Neural progenitor cell (in vitro differentiated cells): ENCODE data around the gene GRID1. TPM values are rescaled to one million over a fixed set of nuclear protein-coding genes. Genes with fewer than 3 reads are reported as not detected.

Experiments
- DNase-seq: peaks from one replicate; pipeline ENCODE4 v3.0.0-alpha.2; 2016; ENCODE audit warnings: low spot score
- H2AFZ ChIP-seq: fragments of 200-600 bp; sonication (generic); replicated peaks from 2 replicates; pipeline ENCODE4 v1.6.1; 2016; ENCODE audit warnings: antibody characterized with exemption
- H3F3A ChIP-seq: fragments of 200-600 bp; sonication (generic); 2 replicates; pipeline ENCODE4 v1.6.1; 2016; ENCODE audit warnings: antibody characterized with exemption, low read depth
- H3K27ac ChIP-seq: fragments of 200-600 bp; sonication (generic); 2 replicates; pipeline ENCODE4 v1.5.1; 2016; ENCODE audit warnings: mild to moderate bottlenecking
- H3K27me3 ChIP-seq: fragments of 200-600 bp; sonication (generic); 2 replicates; pipeline ENCODE4 v1.6.1; 2016; ENCODE audit warnings: mild to moderate bottlenecking, moderate library complexity
- H3K36me3 ChIP-seq: fragments of 200-600 bp; sonication (generic); 2 replicates; pipeline ENCODE4 v1.5.1; 2016
- H3K4me1 ChIP-seq: fragments of 200-600 bp; sonication (generic); 2 replicates; pipeline ENCODE4 v1.6.1; 2016; ENCODE audit warnings: mixed run types
- H3K4me2 ChIP-seq: fragments of 200-600 bp; sonication (generic); 2 replicates; pipeline ENCODE4 v1.6.1; 2016
- H3K4me3 ChIP-seq: fragments of 200-600 bp; sonication (generic); 2 replicates; pipeline ENCODE4 v1.5.1; 2016
- H3K79me2 ChIP-seq: fragments of 200-600 bp; sonication (generic); 2 replicates; pipeline ENCODE4 v1.6.1; 2016; ENCODE audit warnings: low read depth
- H3K9ac ChIP-seq: fragments of 200-600 bp; sonication (generic); 2 replicates; pipeline ENCODE4 v1.6.1; 2016
- H3K9me3 ChIP-seq: fragments of 200-600 bp; sonication (generic); 2 replicates; pipeline ENCODE4 v1.5.1; 2016; ENCODE audit warnings: low read depth
- H4K20me1 ChIP-seq: fragments of 200-600 bp; sonication (generic); 2 replicates; pipeline ENCODE4 v1.6.1; 2016; ENCODE audit warnings: low read depth
- H3K27ac Mint-ChIP-seq: 3 replicates; pipeline ENCODE4 v1.8.0; 2021; ENCODE audit warnings: mixed read lengths
- H3K27me3 Mint-ChIP-seq: 2 replicates; pipeline ENCODE4 v1.8.0; 2022; ENCODE audit warnings: low read depth, mild to moderate bottlenecking, inconsistent platforms, moderate library complexity, mixed read lengths; ENCODE audit not compliant: insufficient read depth
- H3K36me3 Mint-ChIP-seq: 3 replicates; pipeline ENCODE4 v1.8.0; 2021; ENCODE audit warnings: mixed read lengths
- H3K4me1 Mint-ChIP-seq: 3 replicates; pipeline ENCODE4 v1.8.0; 2021; ENCODE audit warnings: mixed read lengths
- H3K4me3 Mint-ChIP-seq: 3 replicates; pipeline ENCODE4 v1.8.0; 2021; ENCODE audit warnings: mild to moderate bottlenecking, moderate library complexity, mixed read lengths
- H3K9me3 Mint-ChIP-seq: 3 replicates; pipeline ENCODE4 v1.8.0; 2020; ENCODE audit warnings: mixed read lengths
- EZH2 ChIP-seq: fragments of 200-600 bp; sonication (generic); IDR thresholded peaks from 2 replicates; pipeline ENCODE4 v1.6.1; 2017; ENCODE audit warnings: antibody characterized with exemption, mild to moderate bottlenecking, moderate library complexity
- EZH2phosphoT487 ChIP-seq: fragments of 200-600 bp; sonication (generic); IDR thresholded peaks from 2 replicates; pipeline ENCODE4 v1.6.1; 2017; ENCODE audit warnings: antibody characterized with exemption
- total RNA-seq: library from RNA; depleted of rRNA; stranded (reverse); fragments of >200 nt; gene quantifications from 2 replicates; pipeline ENCODE4 v1.2.3, GENCODE V29; 2015; ENCODE audit warnings: low replicate concordance
- TF ChIP-seq, protein P1 (sequence below): fragments of 200-600 bp; sonication (generic); IDR thresholded peaks from 2 replicates; pipeline ENCODE4 v1.5.1; 2017; ENCODE audit warnings: antibody characterized with exemption, mild to moderate bottlenecking

Gene GRID1
- total RNA-seq, 1 donor from 2014 or later = not detected

DNA sequence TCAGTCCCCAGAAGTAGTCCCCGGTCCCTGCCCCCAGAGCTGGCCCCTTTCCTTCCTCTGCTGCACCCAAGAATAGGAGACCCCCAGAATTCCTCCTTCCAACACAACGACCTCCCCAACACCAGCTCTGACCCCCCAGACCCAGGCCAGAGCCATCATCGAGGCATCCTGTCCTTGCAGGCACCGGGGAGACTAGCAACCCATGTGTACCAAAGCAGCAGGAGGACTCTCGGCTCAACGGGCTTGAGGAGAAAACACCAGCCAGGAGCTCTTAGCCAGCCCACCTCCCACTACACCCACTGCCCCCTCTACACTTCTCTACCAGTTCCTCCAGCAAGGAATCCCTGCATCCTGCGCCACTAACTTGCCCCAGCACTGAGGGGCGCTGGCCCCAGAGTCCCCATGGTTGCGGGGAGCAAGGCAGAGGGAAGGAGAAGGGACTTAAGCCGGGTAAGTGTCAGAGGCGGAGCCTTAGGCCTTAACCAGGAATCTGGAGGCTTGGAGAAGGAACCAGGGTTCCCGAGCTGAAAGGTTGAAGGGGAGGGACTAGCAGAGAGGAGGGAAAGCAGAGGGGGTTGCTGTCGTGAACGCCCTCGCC lies 3.9 kb downstream of the GRID1 start:
- DNase-seq = no peak
- Mint-ChIP-seq H3K27ac (no peak overlapping the region), H3K9me3 (peaks cover 2% of the 10 kb centered on the region), H3K4me3 (peak overlapping the region; percentile 75), H3K36me3 (no peaks in the 10 kb centered on the region), H3K27me3 (peaks cover 32% of the 10 kb centered on the region), H3K4me1 (peaks cover 16% of the 10 kb centered on the region)
- no peak overlapping the region for H3K9ac ChIP-seq
- H3K27me3 ChIP-seq = peaks cover 86% of the 10 kb centered on the region
- TF ChIP-seq, protein P1, sequence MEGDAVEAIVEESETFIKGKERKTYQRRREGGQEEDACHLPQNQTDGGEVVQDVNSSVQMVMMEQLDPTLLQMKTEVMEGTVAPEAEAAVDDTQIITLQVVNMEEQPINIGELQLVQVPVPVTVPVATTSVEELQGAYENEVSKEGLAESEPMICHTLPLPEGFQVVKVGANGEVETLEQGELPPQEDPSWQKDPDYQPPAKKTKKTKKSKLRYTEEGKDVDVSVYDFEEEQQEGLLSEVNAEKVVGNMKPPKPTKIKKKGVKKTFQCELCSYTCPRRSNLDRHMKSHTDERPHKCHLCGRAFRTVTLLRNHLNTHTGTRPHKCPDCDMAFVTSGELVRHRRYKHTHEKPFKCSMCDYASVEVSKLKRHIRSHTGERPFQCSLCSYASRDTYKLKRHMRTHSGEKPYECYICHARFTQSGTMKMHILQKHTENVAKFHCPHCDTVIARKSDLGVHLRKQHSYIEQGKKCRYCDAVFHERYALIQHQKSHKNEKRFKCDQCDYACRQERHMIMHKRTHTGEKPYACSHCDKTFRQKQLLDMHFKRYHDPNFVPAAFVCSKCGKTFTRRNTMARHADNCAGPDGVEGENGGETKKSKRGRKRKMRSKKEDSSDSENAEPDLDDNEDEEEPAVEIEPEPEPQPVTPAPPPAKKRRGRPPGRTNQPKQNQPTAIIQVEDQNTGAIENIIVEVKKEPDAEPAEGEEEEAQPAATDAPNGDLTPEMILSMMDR = no peak
- TF ChIP-seq EZH2 (no peak), EZH2phosphoT487 (no peak)
- no peak overlapping the region for H3K27ac ChIP-seq
- no peaks in the 10 kb centered on the region for H3K79me2 ChIP-seq
- peak overlapping the region; percentile 48 for H3K4me3 ChIP-seq
- H3K4me2 ChIP-seq = peak overlapping the region; percentile 80
- H2AFZ ChIP-seq = no peak overlapping the region
- H3F3A ChIP-seq = peaks cover 7% of the 10 kb centered on the region
- peaks cover 6% of the 10 kb centered on the region for H3K4me1 ChIP-seq
- H4K20me1 ChIP-seq = peaks cover 42% of the 10 kb centered on the region
- H3K9me3 ChIP-seq = no peaks in the 10 kb centered on the region
- H3K36me3 ChIP-seq = no peaks in the 10 kb centered on the region

DNA sequence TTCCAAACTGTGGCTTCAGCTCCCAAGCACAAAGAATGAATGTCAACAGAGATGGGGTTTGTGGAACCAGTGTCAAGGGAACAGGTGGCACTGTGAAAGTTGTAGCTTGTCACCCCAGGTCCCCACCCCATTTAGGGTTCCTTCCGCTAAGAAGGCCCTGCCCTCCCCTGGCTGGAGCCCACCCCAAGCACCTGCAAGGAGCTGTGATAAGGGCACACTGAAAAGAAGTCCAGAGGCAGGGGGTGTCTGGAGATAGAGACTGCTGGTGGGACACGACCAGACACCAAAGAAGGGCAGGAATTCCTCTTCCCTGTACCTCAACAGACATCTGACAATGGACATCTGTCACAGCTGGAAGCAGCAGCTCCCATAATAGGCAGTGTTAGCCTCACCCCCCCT lies 4.5 kb downstream of the GRID1 start:
- Histone ChIP-seq H3K4me3 (no peak overlapping the region), H3K4me2 (no peak overlapping the region), H4K20me1 (peaks cover 38% of the 10 kb centered on the region), H3K79me2 (no peaks in the 10 kb centered on the region), H3K27me3 (peaks cover 80% of the 10 kb centered on the region), H3K4me1 (peaks cover 7% of the 10 kb centered on the region), H3K9ac (no peak overlapping the region), H2AFZ (no peak overlapping the region), H3K36me3 (no peaks in the 10 kb centered on the region), H3K27ac (no peak overlapping the region), H3F3A (peaks cover 7% of the 10 kb centered on the region), H3K9me3 (no peaks in the 10 kb centered on the region)
- Mint-ChIP-seq H3K27ac (no peak overlapping the region), H3K27me3 (peaks cover 31% of the 10 kb centered on the region), H3K4me1 (peaks cover 16% of the 10 kb centered on the region), H3K4me3 (no peak overlapping the region), H3K36me3 (no peaks in the 10 kb centered on the region), H3K9me3 (peaks cover 2% of the 10 kb centered on the region)
- TF ChIP-seq EZH2phosphoT487 (no peak), EZH2 (no peak)
- TF ChIP-seq, protein P1 = no peak
- DNase-seq = no peak

DNA sequence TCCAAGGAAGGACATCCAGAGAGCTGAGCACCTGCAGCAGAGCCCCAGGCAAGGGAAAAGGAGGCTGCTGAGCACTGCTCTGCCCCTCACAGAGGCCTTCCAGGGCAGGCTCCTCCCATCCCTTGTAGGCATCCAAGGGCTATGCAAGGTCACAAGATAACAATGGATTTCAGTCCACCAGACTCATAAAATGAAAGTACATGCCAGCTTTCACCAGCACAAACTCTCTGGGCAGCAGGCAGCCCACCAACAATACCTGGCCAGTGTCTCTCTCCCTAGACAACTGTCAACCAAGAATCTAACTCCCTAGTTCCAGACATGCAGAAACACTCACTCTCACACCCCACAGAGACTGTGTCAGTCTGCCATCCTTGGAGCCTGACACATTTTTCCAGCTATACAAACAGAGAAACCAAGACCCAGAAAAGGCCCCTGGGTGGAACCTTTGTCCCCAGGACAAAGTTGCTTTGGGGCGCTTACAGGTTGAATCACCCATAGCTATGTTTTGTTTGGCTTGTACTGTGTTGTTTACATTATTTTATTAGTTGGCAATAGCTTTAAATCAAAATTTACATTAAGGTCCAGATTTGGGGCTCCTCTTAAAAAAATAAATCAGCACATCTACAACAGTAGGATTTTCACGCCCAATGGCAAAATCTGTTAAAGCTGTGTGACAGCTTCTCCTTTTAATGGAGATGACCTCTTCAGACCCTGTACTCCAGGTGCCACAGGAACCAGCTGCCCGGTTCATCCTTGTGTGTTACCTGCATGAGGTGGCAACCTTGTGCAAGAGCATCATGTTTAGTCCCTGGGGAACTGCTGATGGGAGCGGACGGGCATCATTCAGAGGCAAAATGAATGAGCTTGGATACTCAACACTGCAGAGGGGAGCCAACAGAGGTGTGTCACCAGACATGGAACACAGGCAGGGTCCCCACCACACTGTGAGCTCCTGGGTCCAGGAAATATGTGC lies 5.2 kb downstream of the GRID1 start:
- no peak overlapping the region for H3K4me2 ChIP-seq
- H4K20me1 ChIP-seq = peaks cover 38% of the 10 kb centered on the region
- H3K27ac ChIP-seq = no peak overlapping the region
- H3K9me3 ChIP-seq = no peaks in the 10 kb centered on the region
- H3K27me3 Mint-ChIP-seq = peaks cover 31% of the 10 kb centered on the region
- H3K9ac ChIP-seq = no peak overlapping the region
- H3K36me3 ChIP-seq = no peaks in the 10 kb centered on the region
- H3K4me3 Mint-ChIP-seq = no peak overlapping the region
- H3K4me1 Mint-ChIP-seq = peaks cover 16% of the 10 kb centered on the region
- H3K27ac Mint-ChIP-seq = no peak overlapping the region
- no peak for DNase-seq
- peaks cover 73% of the 10 kb centered on the region for H3K27me3 ChIP-seq
- peaks cover 7% of the 10 kb centered on the region for H3F3A ChIP-seq
- TF ChIP-seq, protein P1 = no peak
- TF ChIP-seq EZH2phosphoT487 (no peak), EZH2 (no peak)
- H3K4me3 ChIP-seq = no peak overlapping the region
- peaks cover 2% of the 10 kb centered on the region for H3K9me3 Mint-ChIP-seq
- H2AFZ ChIP-seq = no peak overlapping the region
- H3K36me3 Mint-ChIP-seq = no peaks in the 10 kb centered on the region
- no peaks in the 10 kb centered on the region for H3K79me2 ChIP-seq
- H3K4me1 ChIP-seq = peaks cover 7% of the 10 kb centered on the region
